HS-5 (cell line): ENCODE measurements around the gene ARL3.

Source experiments
- DNase-seq: peaks from one replicate; pipeline ENCODE4 v3.0.0-alpha.2; 2012; ENCODE audit warnings: low read depth

Gene ARL3

GRCh38 chr10:102634686-102635085 is 79.5 kb downstream of the ARL3 start:
- no peak for DNase-seq

- DNase-seq, result no peak
These were observed 80.3 kb downstream of the ARL3 start for GRCh38 chr10:102633848-102634247.

GRCh38 chr10:102633287-102633686 is 80.9 kb downstream of the ARL3 start:
- DNase-seq, result no peak

- DNase-seq, result no peak
These were observed 81.6 kb downstream of the ARL3 start for GRCh38 chr10:102632394-102633111.

- no peak for DNase-seq
These were observed 82.4 kb downstream of the ARL3 start for GRCh38 chr10:102631525-102632393.

- DNase-seq, result no peak
These were observed 83.5 kb downstream of the ARL3 start for GRCh38 chr10:102630663-102631062.

- DNase-seq, result peak; percentile 83
These were observed 84.3 kb downstream of the ARL3 start for GRCh38 chr10:102629661-102630614.

- no peak for DNase-seq
These were observed 85.7 kb downstream of the ARL3 start for GRCh38 chr10:102628451-102628911.

- DNase-seq, result no peak
These were observed 86.4 kb downstream of the ARL3 start for GRCh38 chr10:102627736-102628293.

GRCh38 chr10:102627291-102627735 is 86.9 kb downstream of the ARL3 start:
- no peak for DNase-seq

- DNase-seq, result no peak
These were observed 88.0 kb downstream of the ARL3 start for GRCh38 chr10:102626026-102626685.

- DNase-seq, result no peak
These were observed 89.2 kb downstream of the ARL3 start for GRCh38 chr10:102624751-102625645.

- no peak for DNase-seq
These were observed 90.1 kb downstream of the ARL3 start for GRCh38 chr10:102624094-102624493.
